ENCODE measurements around the gene TPCN2.

TPCN2 gene

GRCh38 chr11:69010964-69011623 lies 37.6 kb upstream of the TPCN2 start:
- peak; percentile 59 for DNase-seq

- DNase-seq, result no peak
Measured at GRCh38 chr11:69011624-69012091, 37.1 kb upstream of the TPCN2 start.

- no peak for DNase-seq
Measured at GRCh38 chr11:69012092-69013008, 36.4 kb upstream of the TPCN2 start.

GRCh38 chr11:69013009-69013951 lies 35.5 kb upstream of the TPCN2 start, which contains the start of gene MRGPRF:
MRGPRF (minus strand) TSS chr11:69013246; CDS start chr11:69009901, 3,345 bp downstream.
- no peak for DNase-seq

GRCh38 chr11:69014084-69014851 lies 34.5 kb upstream of the TPCN2 start:
- no peak for DNase-seq

GRCh38 chr11:69014898-69015549 lies 33.7 kb upstream of the TPCN2 start:
- DNase-seq, result no peak

GRCh38 chr11:69017951-69018350 lies 30.8 kb upstream of the TPCN2 start:
- no peak for DNase-seq

GRCh38 chr11:69018924-69019323 lies 29.8 kb upstream of the TPCN2 start:
- DNase-seq, result no peak

- no peak for DNase-seq
Measured at GRCh38 chr11:69022260-69022659, 26.5 kb upstream of the TPCN2 start.

- no peak for DNase-seq
Measured at GRCh38 chr11:69024509-69024908, 24.2 kb upstream of the TPCN2 start.

- DNase-seq, result no peak
Measured at GRCh38 chr11:69027704-69028372, 20.9 kb upstream of the TPCN2 start.

- no peak for DNase-seq
Measured at GRCh38 chr11:69030301-69030700, 18.4 kb upstream of the TPCN2 start.

- DNase-seq, result no peak
Measured at GRCh38 chr11:69032833-69033232, 15.9 kb upstream of the TPCN2 start.

GRCh38 chr11:69033431-69033830 lies 15.3 kb upstream of the TPCN2 start:
- no peak for DNase-seq

GRCh38 chr11:69034123-69034867 lies 14.4 kb upstream of the TPCN2 start:
- DNase-seq, result no peak

- no peak for DNase-seq
Measured at GRCh38 chr11:69035150-69035945, 13.4 kb upstream of the TPCN2 start.

- DNase-seq, result no peak
Measured at GRCh38 chr11:69035946-69036340, 12.8 kb upstream of the TPCN2 start.

- no peak for DNase-seq
Measured at GRCh38 chr11:69037074-69037473, 11.7 kb upstream of the TPCN2 start.

- DNase-seq, result no peak
Measured at GRCh38 chr11:69037544-69037943, 11.2 kb upstream of the TPCN2 start.
